NOMO-1 treated with DMSO at 0.1 percent for 48 hours (cell line): ENCODE results near the gene TRIM69.
"Not testable (repeated sequence)": the region's sequence is repeated elsewhere in the genome, so short reads cannot be mapped to it uniquely, and the experiment has no call there.

ENCODE experiments used
- DNase-seq: peaks from one replicate; lab custom pipeline; 2025; ENCODE audit not compliant: unreplicated experiment; lab: John Stamatoyannopoulos, UW

TRIM69 gene

DNA sequence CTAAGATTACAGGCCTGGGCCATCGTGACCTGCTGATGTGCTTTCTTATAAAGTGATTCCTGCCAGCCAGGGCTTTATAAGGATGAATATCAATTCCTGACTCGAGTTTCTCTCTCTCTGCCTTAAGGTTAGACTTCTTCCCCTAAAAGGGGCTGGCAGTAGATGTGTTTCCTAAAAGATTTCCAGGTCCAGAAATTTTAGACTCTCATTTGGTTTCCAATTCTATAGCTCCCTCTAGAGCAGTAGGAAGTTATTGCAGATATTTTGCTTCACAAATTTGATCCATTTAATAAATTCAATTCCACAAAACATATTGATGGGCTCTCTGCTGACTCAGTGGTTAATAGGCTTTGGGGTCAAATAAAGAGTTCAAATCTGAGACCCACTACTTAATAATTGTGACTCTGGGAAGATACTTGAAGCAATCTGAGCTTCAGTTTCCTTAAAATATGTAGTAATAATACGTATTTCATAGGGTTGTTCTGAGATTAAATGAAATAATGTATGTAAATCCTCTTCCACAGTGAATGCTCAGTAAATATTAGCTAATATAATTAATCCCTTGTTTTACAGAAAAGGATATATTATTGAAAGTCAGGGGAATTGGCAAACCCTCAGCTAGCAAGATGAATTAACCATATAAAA lies 2.1 kb downstream of the TRIM69 start:
- peak; percentile 60 for DNase-seq

DNA sequence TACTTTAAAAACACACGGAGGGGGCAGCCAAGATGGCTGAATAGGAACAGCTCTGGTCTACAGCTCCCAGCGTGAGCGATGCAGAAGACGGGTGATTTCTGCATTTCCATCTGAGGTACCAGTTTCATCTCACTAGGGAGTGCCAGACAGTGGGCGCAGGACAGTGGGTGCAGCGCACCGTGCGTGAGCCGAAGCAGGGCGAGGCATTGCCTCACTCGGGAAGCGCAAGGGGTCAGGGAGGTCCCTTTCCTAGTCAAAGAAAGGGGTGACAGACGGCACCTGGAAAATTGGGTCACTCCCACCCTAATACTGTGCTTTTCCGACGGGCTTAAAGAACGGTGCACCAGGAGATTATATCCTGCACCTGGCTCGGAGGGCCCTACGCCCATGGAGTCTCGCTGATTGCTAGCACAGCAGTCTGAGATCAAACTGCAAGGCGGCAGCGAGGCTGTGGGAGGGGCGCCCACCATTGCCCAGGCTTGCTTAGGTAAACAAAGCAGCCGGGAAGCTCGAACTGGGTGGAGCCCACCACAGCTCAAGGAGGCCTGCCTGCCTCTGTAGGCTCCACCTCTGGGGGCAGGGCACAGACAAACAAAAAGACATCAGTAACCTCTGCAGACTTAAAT lies 3.0 kb downstream of the TRIM69 start:
- not testable (repeated sequence) for DNase-seq

DNA sequence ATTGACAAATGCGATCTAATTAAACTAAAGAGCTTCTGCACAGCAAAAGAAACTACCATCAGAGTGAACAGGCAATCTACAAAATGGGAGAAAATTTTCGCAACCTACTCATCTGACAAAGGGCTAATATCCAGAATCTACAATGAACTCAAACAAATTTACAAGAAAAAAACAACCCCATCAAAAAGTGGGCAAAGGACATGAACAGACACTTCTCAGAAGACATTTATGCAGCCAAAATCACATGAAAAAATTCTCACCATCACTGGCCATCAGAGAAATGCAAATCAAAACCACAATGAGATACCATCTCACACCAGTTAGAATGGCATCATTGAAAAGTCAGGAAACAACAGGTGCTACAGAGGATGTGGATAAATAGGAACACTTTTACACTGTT lies 7.1 kb downstream of the TRIM69 start:
- DNase-seq: not testable (repeated sequence)

DNA sequence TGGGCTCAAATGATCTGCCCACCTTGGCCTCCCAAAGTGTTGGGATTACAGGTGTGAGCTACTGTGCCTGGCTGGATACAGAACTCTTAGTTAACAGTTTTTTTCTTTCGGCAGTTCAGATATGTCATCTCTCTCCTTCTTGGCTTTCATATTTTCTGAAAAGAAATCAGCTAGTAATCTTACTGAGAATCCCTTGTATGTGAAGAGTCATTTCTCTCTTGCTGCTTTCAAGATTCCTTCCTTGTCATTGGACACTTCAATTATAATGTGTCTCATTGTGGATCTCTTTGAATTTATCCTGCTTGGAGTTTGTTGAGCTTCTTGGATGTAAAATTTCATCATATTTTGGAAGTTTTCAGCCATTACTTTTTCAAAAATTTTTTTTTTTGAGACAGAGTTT lies 17.0 kb downstream of the TRIM69 start:
- DNase-seq: no peak

DNA sequence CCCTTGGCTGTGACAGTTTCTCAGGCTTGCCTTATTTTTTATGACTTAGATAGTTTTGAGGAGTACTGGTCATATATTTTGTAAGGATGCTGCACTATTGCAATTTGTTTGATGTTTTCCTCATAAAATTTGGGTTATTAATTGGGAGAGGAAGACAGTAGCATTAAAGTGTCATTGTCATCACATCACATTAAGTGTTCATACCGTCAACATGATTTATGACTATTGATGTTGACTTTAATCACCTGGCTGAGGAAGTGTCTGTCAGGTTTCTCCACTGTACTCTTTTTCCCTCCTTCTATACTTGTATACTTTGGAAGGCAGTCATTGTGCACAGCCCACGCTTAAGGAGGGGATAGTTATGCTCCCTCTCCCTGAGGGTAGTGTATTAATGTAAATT lies 26.9 kb downstream of the TRIM69 start:
- DNase-seq: no peak

DNA sequence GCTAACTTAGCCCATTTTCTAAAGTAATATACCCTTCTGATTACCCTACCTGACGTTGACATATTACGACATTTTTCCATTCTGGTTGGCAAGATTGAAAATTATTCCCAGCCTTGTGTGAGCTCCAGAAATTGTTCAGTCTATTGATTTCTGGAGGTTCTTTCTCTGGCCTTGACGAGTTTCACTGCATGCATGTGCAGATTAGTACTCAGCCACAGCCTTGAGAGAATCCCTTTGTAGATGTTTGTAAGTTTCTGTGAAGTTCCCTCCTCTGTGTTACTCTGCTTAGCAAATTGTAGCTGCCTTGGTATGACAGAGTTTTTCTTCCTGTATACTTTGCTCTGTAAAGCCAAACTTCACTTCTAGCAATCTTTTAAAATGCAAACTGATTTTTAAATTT lies 27.5 kb downstream of the TRIM69 start:
- no peak for DNase-seq

DNA sequence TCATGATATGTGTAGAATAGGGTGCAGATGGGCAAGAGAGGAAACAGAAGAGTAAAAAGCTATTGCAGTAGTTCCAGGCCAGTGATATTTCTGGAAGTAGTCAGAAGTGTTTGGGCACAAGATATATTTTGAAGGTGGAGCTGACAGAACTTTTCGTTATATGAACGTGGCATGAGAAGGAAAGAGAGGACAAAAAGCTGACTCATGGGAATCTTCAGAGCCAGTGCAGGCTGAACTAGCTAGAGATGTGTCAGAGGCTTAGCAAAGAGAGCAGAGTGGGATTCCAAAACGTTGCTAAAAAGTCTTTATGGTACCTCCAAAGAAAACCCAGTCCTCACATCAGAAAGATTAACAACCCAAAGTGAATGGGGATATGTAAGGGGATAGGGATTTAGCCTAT lies 28.7 kb downstream of the TRIM69 start:
- DNase-seq: no peak

DNA sequence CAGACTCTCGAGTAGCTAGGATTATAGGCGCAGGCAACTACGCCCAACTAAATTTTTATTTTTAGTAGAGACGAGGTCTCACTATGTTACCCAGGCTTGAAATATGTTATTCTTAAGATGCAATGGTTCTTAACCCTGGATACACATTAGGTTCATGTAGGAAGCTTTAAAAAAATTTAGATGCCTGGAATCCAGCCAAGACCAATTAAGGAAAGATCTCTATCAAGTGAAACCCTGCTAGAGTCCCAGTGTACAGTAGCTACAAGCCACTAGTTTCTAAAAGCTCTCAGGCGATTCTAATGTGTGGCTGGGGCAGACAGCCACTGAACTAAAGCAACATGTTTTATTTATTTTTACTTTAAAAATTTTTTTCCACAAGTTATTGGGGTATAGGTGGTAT lies 33.2 kb downstream of the TRIM69 start:
- DNase-seq: no peak

DNA sequence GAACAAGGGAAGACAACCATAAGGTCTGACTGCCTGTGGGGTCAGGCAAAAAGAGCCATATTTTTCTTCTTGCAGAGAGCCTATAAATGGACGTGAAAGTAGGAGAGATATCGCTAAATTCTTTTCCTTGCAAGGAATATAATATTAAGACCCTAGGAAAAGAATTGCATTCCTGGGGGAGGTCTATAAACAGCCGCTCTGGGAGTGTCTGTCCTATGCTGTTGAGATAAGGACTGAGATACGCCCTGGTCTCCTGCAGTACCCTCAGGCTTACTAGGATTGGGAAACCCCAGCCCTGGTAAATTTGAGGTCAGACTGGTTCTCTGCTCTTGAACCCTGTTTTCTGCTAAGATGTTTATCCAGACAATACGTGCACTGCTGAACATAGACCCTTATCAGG lies 34.4 kb downstream of the TRIM69 start:
- DNase-seq: not testable (repeated sequence)

DNA sequence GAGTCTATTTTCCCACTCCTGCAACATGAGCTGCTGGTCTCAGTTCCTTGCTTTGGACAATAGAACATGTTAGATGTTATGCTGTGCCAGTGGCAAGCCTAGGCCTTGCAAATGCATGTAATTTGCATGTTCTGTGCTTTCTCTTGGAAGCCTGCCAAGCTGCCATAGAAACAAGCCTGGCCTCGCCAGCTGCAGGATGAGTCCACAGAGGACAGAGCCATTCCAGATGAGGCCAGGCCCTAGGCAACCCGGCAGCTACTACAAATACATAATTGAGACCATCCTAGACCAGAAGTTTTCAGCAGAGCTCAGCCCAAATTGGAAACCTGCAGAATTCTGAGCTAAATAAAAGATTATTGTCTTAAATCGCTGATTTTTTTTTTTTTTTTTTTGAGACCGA lies 39.6 kb downstream of the TRIM69 start:
- no peak for DNase-seq

DNA sequence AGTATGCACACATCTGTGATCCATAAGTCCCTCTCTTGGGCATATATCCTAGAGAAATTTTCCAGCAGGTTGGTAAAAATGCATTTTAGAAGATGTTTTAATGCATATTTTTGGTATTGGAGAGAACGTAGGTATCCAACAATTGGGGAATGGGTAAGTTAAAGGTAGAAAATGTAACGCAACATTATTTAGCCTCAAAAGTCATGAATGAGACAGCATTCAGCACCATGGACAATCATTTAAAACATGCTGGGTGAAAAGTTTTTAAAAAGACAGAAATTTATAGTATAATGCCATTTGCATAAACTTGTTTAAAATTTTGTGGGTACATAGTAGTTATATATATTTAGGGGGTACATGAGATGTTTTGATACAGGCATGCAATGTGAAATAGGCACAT lies 43.4 kb downstream of the TRIM69 start:
- no peak for DNase-seq

DNA sequence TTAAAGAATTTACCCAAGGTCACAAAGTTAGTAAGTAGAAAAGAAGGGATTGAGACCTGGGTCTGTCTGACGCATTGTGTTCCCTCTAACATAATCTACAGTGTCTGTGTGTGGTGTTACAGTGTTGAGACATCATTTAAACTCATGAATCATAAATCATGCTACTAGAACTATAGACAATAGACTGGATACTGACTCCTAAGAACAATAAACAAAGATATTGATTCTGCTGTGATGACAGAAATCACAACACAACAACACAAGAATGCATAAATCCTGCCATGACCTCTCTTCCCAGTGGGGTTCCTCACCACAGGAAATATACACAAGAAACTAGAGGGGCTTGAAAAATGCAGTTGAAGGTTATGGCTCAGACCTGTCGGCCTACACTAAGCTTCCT lies 44.3 kb downstream of the TRIM69 start:
- DNase-seq: no peak

DNA sequence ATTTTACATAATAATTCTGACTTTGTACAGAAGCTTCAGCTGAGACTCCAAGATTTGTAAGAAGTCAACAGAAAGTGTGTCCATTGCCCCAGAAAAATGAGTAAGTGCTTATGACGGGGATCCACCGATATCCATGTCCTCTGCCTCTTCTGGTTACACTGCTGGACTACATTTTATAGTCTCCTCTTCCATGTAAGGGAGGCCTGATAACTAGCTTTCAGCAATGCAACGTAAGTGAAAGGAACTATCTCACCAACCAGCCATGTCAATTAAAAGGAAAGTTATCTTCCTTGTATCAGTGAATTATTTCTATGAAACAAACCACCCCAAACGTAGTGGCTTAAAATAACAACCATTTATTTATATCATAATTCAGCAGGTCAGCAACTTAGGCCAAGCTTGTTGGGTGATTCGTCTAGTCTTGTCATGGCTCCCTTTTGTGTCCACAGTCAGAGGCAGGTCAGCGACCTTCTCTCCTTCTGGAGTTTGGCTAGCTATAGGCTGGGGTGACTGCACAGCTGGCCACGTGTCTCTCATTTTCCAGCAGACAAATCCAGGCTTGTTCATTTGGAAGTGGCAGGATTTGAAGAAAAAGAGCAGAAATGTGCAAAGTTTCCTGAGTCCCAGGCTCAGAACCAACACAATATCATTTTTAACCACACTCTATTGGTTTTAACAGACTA lies 44.9 kb downstream of the TRIM69 start:
- no peak for DNase-seq

DNA sequence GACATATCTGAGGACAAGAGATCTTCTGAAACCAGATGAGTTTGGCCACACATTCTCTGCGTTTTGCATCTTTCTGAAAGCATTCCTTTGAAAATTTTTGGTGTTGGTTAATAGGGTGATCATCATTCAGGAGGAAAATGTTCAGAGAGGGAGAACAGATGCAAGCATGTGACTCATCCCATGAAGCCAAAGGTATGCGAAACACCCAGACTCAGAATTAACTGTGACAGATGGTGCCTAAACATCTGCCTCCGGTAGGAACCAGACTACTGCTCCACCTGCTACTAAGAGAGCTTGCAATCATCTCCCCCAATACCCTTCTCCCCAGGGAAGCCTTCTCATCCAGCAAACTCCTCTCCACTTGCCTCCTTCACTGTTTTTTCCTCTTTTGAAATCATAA lies 46.2 kb downstream of the TRIM69 start:
- no peak for DNase-seq

DNA sequence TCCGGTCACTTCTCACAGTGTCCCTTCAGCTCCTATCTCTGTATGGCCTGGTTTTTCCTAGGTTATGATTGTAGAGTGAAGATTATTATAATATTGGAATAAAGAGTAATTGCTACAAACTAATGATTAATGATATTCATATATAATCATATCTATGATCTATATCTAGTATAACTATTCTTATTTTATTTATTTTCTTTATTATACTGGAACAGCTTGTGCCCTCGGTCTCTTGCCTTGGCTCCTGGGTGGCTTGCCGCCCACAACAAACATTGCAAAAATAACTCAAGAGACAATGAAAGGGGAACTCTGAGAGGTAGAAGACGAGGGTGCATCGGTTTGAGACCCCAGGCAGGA lies 48.6 kb downstream of the TRIM69 start:
- DNase-seq: not testable (repeated sequence)

DNA sequence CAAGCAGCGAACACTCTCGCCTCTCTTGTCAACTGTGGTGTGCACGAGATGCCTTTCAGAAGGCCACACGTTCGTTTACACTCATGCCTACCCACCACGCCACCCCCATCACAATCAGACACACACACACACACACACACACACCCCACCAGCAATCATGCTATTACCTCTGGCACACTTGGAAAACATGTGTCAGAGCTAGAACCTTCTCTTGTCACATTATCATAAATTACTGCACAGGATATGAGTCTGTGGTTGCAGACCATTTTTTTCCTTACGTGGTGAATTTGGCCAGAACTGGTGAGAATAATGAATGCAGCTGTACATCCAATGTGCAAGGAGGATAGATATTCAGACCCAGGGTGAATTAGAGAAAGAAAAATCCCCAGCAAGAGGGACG lies 52.4 kb downstream of the TRIM69 start:
- peak; percentile 8 for DNase-seq

DNA sequence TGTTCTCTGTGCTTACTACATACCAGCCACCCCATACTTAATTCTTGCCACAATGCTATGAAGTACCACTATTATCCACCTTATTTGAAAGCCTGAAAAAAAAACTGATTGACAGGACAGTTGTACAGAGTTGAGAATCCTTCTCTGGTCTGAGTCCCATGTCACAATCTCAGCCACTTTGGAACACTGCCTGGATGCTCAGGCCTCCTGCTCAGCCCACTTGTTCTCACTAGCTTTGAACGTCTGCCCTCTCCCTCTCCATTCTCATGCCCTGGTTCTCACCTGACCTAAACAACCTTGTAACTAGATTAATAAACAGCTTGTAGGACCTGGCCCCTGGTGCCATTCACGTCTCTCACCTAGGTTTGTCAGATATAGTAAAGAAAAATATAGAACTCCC lies 53.9 kb downstream of the TRIM69 start:
- no peak for DNase-seq

DNA sequence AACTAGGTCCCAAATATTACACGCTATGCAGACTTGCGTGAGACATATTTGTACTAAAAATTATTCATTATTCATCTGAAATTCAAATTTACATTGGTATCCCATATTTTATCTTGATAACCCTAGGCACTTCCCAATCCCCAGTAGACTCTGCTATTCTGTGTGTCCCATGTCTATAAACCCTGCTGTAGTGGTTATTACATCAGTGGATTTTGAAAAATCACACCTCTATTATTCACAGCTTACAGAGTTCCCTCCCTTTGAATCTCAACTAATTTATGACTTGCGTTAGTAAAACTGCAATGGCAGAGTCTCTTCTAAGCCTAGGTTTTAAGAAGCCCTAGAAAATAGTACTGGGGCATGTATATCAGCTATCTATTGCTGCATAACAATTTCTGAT lies 54.3 kb downstream of the TRIM69 start:
- DNase-seq: no peak

DNA sequence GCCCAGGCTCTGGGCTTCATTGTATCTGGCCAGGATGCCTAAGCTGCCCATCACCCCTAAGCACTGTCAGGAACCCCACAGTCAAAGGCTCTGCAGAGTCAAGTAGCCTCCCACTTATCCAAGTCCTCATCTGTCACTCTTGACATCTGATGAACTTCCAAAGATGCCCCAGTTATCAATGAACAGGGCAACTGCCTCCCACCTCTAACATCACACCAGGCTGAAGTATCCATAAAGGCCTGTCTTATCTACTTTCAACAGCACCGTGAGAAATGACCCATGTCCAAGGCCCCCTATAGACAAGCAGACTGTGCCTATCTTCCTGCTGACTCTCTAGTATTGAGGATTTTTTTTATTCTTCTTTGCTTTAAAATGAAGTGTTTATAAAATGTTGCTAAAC lies 56.4 kb downstream of the TRIM69 start:
- DNase-seq: no peak

DNA sequence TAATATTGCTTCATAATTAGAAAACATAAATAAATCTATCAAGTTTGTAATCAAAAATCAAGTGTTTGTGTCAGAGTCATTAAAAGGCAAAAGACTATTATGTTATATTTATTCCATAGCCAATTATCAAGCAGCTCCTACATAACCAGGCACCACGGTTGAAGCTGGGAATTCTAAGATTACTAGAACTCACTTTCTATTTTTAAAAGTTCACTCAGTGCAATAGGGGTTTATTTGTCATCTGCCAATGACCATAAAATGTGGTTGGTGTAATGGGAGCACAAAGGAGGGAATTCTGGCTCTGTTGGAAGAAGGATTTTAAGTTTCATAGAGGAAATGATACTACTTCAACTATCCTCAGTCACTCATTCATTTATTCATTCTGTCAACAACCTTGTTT lies 57.7 kb downstream of the TRIM69 start:
- no peak for DNase-seq

DNA sequence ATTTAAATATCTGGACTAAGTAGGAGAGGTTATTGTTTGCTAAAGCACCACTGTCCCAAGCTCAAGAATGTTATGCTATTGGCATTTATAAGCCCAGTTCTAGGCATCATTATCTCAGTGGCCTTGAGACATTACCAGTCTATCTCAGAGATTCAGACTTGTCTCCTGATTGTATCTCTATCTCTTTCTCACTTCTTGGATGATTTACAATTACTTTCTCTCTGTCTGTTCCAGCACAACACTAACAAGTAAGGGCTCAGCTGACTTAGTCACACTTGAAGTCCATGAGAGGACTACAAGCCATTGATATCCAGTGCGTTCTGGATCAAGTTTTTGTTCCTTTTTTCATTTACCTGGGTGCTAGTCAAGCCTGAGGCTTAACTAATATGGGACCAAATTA lies 60.2 kb downstream of the TRIM69 start:
- DNase-seq: no peak

DNA sequence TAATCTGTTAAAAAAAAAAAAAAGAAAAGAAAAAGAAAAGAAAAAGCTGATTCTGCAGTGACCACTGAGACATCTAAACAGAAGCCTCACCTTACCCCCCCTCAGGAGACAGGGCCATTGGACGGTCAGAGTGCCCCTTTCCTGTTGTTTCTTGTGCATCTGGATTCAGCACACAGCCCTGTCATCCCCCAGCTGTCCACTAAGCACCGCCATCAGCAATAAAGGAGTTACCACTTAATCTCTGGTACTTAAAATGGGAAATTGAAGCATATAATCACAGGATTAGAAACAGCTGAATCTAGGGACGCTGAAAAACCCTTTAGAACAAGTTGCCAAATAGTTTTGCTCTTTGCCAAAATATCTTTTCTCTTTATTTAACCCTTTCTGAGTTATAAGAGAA lies 62.5 kb downstream of the TRIM69 start:
- DNase-seq: no peak

DNA sequence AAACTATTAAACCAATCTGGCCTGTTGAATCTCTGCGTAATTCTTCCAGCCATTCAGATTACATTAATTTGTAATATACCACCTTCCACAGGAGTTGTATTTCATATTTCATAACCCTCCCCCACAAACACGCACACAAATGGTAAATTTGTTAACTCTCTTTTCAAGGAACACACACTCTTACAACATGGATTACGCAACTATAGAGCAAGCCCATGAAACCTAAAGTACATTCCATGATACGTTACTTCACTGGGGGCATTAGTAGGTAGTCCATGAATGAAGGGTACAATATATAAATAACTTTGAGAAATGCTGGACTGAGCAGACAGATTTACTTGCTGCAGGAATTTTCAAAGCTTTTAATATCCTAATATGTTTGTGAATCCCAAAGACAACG lies 65.0 kb downstream of the TRIM69 start:
- peak; percentile 44 for DNase-seq
